OCI-LY3 (cell line): Measurements from ENCODE around the gene IRX6.

ENCODE experiments used
- EZH2phosphoT487 ChIP-seq: fragments of 200-600 bp; shearing (Covaris generic); IDR thresholded peaks from 2 replicates; pipeline ENCODE4 v1.6.1; 2018; ENCODE audit warnings: antibody characterized with exemption, mixed run types, low read depth
- TF ChIP-seq, protein P1 (sequence below): fragments of 200-600, 300-600 bp; sonication (generic); IDR thresholded peaks from 2 replicates; pipeline ENCODE4 v1.5.1; 2014; ENCODE audit warnings: antibody characterized with exemption, low read length, low read depth

- TF ChIP-seq, protein P1, sequence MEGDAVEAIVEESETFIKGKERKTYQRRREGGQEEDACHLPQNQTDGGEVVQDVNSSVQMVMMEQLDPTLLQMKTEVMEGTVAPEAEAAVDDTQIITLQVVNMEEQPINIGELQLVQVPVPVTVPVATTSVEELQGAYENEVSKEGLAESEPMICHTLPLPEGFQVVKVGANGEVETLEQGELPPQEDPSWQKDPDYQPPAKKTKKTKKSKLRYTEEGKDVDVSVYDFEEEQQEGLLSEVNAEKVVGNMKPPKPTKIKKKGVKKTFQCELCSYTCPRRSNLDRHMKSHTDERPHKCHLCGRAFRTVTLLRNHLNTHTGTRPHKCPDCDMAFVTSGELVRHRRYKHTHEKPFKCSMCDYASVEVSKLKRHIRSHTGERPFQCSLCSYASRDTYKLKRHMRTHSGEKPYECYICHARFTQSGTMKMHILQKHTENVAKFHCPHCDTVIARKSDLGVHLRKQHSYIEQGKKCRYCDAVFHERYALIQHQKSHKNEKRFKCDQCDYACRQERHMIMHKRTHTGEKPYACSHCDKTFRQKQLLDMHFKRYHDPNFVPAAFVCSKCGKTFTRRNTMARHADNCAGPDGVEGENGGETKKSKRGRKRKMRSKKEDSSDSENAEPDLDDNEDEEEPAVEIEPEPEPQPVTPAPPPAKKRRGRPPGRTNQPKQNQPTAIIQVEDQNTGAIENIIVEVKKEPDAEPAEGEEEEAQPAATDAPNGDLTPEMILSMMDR: no peak
- TF ChIP-seq EZH2phosphoT487: no peak
Observed at GRCh38 chr16:55333684-55334083, 9.7 kb downstream of the IRX6 start.
